GM21528 (cell line): ENCODE data around the gene PSENEN.
A peak's percentile ranks its signal among the peaks of the same experiment; 100 is the strongest.
"Not testable (repeated sequence)": the region's sequence is repeated elsewhere in the genome, so short reads cannot be mapped to it uniquely, and the experiment has no call there.

ENCODE experiments used
- ATAC-seq: cut with Tn5 transposase; IDR thresholded peaks from one replicate; pipeline ENCODE4 v1.9.1; 2021; ENCODE audit warnings: mild to moderate bottlenecking, moderate library complexity; ENCODE audit not compliant: unreplicated experiment, low FRiP score

The PSENEN gene

DNA sequence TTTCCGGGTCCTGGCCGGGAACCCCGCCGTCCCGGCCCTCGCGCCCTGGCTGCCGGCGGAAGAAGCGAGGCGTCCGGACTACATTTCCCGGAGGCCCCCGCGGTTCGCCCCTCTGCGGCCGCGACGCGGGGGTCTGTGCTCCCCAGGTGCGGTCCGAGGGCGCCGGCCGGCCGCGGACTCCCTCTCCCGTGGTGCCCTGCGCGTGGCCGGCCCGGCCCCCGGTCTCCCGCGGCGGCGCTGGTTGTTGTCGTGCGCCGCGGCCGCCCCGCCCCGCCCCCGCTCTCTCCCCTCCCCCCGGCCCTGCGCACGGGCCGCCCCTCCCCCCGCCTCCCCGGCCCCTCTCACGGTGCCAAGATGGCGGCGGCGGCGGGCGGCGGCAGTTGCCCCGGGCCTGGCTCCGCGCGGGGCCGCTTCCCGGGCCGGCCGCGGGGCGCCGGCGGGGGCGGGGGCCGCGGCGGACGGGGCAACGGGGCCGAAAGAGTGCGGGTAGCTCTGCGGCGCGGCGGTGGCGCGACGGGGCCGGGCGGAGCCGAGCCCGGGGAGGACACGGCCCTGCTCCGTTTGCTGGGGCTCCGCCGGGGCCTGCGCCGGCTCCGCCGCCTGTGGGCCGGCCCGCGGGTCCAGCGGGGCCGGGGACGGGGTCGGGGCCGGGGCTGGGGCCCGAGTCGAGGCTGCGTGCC, 27.6 kb upstream of the PSENEN start, which contains the start of gene KMT2B:
KMT2B (plus strand) TSS at position 339 of the 680 bp plus-strand sequence; CDS start at position 355, 16 bp downstream.
- peak; percentile 1 for ATAC-seq

DNA sequence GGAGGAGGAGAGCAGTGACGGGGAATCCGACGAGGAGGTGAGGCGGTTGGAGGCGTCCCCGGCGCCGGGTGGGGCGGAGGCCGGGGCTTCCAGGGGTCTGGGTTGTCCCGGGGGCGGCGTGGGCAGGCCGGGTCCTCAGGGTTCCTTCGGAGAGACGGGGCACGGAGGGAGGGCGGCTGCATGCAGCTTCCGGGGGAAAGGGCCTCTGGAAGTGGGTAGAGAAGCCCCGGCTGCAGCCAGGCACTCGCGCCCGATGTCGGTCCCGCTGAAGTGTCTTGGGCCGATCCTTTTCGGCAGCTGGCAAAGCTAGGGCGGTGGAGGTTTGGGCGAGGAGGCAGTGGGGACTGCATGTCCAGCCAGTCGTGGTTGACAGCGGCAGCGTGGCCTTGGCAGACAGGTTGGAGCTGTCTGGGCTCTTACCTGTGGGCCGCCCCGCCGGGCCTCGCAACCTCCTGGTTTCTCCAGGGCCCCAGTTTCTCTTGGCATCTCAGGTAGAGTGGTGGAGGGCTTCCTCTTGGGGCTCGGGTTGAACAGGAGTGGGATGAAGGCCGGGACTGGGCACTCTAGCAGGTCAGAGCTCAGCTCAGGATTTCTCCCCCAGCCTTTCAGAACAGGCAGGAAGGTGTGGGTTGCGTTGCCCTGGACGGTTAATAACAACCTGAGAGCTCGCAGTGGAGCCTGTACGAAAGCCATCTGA, 27.0 kb upstream of the PSENEN start:
- ATAC-seq, result peak; percentile 3

DNA sequence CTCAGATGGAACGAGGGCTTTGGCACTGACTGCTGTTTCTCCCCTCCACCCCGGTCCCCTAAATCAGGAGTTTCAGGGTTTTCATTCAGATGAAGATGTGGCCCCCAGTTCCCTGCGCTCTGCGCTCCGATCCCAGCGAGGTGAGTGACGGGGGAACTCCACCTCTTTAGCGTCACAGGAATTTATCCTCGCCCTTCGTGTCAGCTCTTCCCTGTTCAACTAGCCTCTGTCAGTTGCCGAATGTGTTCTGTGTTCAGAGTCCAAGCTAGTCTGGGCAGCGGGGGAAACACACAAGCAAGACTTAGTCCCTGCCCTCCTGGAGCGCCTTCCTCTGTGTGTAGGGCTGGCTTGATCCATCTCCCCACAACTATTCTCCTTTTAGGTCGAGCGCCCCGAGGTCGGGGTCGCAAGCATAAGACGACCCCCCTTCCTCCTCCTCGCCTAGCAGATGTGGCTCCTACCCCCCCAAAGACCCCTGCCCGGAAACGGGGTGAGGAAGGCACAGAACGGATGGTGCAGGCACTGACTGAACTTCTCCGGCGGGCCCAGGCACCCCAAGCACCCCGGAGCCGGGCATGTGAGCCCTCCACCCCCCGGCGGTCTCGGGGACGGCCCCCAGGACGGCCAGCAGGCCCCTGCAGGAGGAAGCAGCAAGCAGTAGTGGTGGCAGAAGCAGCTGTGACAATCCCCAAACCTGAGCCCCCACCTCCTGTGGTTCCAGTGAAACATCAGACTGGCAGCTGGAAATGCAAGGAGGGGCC, 25.9 kb upstream of the PSENEN start:
- ATAC-seq, result no peak

DNA sequence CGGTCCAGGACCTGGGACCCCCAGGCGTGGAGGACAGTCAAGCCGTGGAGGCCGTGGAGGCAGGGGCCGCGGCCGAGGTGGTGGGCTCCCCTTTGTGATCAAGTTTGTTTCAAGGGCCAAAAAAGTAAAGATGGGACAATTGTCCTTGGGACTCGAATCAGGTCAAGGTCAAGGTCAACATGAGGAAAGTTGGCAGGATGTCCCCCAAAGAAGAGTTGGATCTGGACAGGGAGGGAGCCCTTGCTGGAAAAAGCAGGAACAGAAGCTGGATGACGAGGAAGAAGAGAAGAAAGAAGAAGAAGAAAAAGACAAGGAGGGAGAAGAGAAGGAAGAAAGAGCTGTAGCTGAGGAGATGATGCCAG, 25.3 kb upstream of the PSENEN start:
- no peak for ATAC-seq

DNA sequence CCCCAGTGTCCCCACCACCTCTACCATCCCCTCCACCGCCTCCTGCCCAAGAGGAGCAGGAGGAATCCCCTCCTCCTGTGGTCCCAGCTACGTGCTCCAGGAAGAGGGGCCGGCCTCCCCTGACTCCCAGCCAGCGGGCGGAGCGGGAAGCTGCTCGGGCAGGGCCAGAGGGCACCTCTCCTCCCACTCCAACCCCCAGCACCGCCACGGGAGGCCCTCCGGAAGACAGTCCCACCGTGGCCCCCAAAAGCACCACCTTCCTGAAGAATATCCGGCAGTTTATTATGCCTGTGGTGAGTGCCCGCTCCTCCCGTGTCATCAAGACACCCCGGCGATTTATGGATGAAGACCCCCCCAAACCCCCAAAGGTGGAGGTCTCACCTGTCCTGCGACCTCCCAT, 24.8 kb upstream of the PSENEN start:
- ATAC-seq, result no peak

DNA sequence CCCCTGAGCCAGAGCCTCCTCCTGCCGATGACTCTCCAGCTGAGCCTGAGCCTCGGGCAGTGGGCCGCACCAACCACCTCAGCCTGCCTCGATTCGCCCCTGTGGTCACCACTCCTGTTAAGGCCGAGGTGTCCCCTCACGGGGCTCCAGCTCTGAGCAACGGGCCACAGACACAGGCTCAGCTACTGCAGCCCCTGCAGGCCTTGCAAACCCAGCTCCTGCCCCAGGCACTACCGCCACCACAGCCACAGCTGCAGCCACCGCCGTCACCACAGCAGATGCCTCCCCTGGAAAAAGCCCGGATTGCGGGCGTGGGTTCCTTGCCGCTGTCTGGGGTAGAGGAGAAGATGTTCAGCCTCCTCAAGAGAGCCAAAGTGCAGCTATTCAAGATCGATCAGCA, 24.1 kb upstream of the PSENEN start:
- no peak for ATAC-seq

DNA sequence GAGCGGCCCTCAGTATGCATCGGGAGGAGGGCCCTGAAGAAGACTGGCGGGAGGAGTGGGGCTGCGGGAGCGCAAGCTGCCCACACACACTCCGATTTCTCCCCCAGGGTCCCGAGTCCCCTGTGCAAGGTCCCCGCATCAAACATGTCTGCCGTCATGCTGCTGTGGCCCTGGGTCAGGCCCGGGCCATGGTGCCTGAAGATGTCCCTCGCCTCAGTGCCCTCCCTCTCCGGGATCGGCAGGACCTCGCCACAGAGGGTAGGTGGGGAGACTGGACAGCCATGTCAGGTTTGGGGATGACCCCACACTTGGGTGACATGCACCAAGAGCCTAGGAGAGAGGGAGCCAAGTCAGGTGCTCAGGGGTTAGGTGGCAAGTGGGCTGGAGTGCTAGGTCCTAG, 23.0 kb upstream of the PSENEN start:
- no peak for ATAC-seq

DNA sequence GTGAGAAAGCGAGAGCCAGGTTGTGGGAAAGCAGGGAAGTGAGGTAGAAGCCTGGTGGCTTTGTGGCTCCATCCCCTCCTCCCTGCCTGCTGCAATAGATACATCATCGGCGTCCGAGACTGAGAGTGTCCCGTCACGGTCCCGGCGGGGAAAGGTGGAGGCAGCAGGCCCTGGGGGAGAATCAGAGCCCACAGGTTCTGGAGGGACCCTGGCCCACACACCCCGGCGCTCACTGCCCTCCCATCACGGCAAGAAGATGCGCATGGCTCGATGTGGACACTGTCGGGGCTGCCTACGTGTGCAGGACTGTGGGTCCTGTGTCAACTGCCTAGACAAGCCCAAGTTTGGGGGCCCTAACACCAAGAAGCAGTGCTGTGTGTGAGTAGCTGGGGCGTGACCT, 22.6 kb upstream of the PSENEN start:
- no peak for ATAC-seq

DNA sequence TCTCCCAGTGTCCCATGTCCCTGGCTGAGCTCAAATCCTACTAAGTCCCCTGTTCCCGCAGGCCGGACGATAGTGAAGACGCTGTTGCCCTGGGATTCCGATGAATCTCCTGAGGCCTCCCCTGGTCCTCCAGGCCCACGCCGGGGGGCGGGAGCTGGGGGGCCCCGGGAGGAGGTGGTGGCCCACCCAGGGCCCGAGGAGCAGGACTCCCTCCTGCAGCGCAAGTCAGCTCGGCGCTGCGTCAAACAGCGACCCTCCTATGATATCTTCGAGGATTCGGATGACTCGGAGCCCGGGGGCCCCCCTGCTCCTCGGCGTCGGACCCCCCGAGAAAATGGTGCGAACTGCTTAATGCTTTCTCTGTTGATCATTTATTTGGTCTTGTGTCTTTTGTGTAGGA, 21.8 kb upstream of the PSENEN start:
- no peak for ATAC-seq

DNA sequence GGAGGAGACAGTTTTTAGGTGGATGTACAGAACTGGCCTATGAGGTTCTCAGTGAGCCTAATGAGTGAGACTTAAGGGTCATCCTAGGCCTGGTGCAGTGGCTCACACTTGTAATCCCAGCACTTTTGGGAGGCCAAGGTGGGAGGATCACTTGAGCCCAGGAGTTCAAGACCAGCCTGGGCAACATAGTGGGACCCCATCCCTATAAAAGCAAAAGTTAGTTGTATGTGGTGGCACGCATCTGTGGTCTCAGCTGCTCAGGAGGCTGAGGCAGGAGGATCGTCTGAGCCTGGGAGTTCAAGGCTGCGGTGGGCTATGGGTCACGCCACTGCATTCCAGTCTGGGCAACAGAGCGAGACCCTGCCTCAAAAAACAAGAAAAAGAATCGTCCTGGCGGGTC, 21.3 kb upstream of the PSENEN start:
- ATAC-seq, result not testable (repeated sequence)

DNA sequence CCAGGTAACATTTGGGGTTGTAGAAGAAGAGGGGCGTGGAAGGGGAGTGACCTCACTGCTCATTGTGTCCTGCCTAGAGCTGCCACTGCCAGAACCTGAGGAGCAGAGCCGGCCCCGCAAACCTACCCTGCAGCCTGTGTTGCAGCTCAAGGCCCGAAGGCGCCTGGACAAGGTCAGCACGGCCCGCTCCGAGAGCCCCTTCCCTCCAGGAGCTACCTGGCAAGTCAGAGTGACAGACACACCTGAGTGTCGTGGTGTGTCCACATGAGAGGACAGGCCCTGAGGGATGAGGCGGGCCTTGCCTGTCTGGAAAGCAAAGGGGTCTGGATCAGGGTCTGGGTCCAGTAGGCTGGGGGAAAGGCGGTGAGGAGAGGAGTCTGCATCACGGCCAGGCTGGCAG, 20.9 kb upstream of the PSENEN start:
- no peak for ATAC-seq

DNA sequence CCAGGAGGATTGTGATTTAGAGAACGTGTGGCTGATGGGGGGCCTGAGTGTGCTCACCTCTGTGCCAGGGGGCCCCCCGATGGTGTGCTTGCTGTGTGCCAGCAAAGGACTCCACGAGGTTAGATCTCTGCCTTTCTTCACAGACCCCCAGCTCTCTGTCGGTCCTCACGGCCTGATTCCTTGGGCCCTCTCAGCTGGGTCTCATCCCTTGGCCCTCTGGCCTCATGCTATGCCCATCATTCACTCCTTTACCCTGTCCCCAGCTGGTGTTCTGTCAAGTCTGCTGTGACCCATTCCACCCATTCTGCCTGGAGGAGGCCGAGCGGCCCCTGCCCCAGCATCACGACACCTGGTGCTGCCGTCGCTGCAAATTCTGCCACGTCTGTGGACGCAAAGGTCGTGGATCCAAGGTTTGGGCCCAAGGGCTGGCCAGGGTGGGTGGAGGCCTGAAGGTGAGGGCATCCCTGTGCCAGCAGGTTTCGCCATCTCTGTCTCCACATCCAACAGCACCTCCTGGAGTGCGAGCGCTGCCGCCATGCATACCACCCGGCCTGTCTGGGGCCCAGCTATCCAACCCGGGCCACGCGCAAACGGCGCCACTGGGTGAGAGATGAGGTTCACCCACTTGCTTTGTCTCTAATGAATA, 20.1 kb upstream of the PSENEN start:
- no peak for ATAC-seq

DNA sequence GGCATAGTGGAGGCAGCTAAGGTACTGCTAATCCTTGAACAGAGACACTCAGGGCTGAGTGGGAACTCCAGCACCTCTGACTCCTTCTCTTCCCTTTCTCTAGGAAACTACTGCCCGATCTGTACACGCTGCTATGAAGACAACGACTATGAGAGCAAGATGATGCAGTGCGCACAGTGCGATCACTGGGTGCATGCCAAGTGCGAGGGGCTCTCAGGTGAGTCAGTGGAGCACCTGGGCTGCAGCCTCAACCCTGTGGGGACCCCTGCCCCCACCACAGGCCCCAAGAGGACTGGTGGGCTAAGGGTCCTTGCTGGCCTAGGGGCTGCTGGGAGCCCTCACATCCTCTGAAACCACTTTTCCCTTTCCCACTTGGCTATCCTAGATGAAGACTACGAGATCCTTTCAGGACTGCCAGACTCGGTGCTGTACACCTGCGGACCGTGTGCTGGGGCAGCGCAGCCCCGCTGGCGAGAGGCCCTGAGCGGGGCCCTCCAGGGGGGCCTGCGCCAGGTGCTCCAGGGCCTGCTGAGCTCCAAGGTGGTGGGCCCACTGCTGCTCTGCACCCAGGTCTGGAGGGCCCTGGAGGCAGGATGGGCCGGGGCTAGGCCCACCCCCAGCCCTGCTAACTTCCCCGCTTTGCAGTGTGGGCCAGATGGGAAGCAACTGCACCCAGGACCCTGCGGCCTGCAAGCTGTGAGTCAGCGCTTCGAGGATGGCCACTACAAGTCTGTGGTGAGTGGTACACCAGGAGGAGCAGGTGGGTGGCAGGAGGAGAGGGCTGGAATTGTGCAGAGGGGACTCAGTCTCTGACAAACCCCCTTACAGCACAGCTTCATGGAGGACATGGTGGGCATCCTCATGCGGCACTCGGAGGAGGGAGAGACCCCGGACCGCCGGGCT, 18.1 kb upstream of the PSENEN start:
- no peak for ATAC-seq

DNA sequence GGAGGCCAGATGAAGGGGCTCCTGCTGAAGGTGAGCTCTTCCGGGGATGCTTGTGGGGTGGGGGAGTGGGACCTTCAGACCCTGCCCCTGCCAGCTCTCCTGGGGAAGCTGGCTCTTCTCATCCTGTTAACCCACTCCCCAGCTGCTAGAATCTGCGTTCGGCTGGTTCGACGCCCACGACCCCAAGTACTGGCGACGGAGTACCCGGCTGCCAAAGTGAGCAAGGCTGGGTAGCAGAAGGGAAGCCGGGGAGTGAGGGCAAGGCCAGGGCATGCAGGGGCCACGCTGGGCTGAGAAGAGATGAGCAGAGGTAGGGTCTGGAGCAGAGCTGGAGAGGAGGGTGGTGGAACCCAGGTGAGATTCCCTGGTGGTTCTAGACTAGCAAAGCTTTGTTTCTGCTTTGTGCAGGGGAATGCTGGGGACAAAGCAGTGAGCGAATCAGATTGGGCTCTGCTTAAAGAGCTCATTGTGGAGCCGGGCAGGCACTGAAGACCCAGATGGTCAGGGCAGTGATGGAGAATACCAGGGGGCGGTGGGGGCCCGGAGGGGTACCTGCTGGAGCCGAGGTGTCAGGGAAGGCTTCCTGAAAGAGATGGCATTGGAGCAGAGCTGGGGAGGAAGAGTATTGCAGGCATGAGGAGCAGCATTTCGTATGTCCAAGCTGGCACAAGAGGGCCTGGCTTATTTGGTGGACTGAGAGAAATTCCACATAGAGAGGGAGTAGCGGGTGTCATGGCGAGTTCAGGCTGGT, 17.3 kb upstream of the PSENEN start:
- ATAC-seq, result no peak

DNA sequence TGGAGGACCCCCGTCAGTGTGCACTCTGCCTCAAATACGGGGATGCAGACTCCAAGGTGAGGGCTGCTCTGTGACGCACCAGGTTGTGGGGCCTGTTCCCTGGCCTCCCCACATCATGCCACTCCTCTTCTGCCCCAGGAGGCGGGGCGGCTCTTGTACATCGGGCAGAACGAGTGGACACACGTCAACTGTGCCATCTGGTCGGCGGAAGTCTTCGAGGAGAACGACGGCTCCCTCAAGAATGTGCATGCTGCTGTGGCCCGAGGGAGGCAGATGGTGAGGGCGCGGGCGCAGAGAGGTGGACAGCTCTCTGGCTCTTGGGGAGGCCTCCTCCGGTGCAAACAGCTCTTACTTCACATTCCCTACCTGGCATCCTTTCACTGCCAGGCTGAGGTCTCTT, 16.4 kb upstream of the PSENEN start:
- no peak for ATAC-seq

DNA sequence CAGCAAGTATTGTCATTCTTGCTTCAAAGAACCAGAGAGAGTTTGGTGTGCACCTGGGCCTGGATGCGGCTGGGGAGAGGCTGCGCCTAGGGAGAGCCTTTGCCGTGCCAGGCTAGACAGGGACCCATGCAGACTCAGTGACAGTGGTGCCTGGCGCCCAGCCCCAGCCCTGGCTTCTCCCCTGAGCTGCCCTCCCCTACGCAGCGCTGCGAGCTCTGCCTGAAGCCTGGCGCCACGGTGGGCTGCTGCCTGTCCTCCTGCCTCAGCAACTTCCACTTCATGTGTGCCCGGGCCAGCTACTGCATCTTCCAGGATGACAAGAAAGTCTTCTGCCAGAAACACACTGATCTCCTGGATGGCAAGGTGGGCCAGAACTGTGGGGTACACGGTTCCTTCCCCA, 15.7 kb upstream of the PSENEN start:
- ATAC-seq, result no peak

DNA sequence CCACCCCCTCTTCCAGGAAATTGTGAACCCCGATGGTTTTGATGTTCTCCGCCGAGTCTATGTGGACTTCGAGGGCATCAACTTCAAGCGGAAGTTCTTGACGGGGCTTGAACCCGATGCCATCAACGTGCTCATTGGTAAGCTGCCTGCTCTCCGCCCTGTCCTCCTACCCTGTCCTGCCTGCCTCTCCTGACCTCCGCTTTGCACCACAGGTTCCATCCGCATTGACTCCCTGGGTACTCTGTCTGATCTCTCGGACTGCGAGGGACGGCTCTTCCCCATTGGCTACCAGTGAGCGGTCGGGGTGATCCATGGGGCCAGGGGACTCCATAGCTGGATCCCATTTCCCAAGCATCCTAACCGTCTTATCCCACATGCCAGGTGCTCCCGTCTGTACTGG, 15.1 kb upstream of the PSENEN start:
- no peak for ATAC-seq

DNA sequence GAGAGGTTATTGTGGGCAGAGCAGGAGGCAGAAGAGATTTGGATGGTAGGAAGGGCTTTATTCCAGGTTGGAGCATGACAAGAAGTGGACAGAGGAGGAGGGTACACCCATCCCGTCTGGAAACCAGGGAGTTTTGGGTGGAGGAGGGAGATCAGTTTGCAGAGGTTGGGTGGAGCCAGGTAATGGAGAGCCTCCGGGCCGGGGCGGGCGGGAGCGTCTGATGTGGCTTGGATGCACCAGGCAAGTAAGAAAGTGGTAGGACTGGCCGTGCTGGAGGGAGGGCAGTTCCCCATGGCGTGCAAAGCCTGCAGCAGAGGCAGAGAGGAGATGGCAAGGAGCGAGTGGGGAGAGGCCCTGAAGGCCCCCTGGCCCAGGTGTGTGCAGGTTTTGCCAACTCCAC, 14.1 kb upstream of the PSENEN start:
- no peak for ATAC-seq

DNA sequence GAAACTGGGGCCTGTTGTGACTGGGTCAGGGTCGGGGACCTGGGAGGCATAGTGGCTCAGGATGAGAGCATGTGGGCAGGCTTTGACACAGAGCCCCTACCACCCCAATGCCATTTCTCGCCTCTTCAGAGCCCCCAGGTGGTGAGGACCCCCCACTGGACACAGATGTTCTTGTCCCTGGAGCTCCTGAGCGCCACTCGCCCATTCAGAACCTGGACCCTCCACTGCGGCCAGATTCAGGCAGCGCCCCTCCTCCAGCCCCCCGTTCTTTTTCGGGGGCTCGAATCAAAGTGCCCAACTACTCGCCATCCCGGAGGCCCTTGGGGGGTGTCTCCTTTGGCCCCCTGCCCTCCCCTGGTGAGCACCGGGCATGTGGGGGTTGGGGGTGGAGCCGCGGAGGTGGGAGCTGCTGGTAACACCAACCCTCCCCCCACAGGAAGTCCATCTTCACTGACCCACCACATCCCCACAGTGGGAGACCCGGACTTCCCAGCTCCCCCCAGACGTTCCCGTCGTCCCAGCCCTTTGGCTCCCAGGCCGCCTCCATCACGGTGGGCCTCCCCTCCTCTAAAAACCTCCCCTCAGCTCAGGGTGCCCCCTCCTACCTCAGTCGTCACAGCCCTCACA, 13.6 kb upstream of the PSENEN start:
- no peak for ATAC-seq
